ENCODE results near the gene CYTH3. TPM values are rescaled to one million over a fixed set of nuclear protein-coding genes. Genes with fewer than 3 reads are reported as not detected.

CYTH3 gene
- total and polyA plus RNA-seq, 2 of the 8 experiments (the other 6 are each of a cell fraction or from before 2014, with no cell fraction given), result 10.3 to 11.9 TPM

GRCh38 chr7:6212008-6212407 is 60.4 kb downstream of the CYTH3 start:
- H3K4ac ChIP-seq (replicated peaks; ENCODE audit: insufficient read length, low read depth, low read length), result no peak overlapping the region
- POLR2A ChIA-PET (ENCODE audit: partially characterized antibody), result no interaction called here
- H2BK5ac ChIP-seq (ENCODE audit: low read depth, low read length), result no peak overlapping the region
- H4K8ac ChIP-seq (ENCODE audit: extremely low read depth, insufficient read depth, low read length), result no peak overlapping the region
- no peak overlapping the region for H3K14ac ChIP-seq (ENCODE audit: insufficient read length)
- H4K20me1 ChIP-seq (replicated peaks in 1 of 2; ENCODE audit: control insufficient read depth in 1 of 2, insufficient read depth in 2 of 2, low read length in 2 of 2), result no peaks in the 10 kb centered on the region
- H3K27ac ChIP-seq (ENCODE audit: low read depth, low read length), result no peak overlapping the region
- H4K5ac ChIP-seq (ENCODE audit: insufficient read length, low read depth, low read length), result no peak overlapping the region
- H3K4me3 ChIP-seq (ENCODE audit: extremely low read depth in 1 of 4, insufficient read depth in 2 of 4, low read depth in 3 of 4, low read length in 4 of 4), result no peak overlapping the region
- no peaks in the 10 kb centered on the region for H3K79me1 ChIP-seq (ENCODE audit: low read depth, low read length)
- peaks cover 0 to 4% of the 10 kb centered on the region in 2 experiments; a peak in 1 of 4 replicates for H3K9me3 ChIP-seq (ENCODE audit: insufficient read depth in 2 of 2, low read depth in 1 of 2, low read length in 1 of 2)
- DNase-seq (ENCODE audit: low read depth in 1 of 2, low spot score in 2 of 2) (no peak), FAIRE-seq (no peak)
- peak overlapping the region; percentile 30; the same call in 1 of the 2 replicates for H2BK12ac ChIP-seq (ENCODE audit: low read depth, low read length)
- H2BK20ac ChIP-seq (ENCODE audit: low read length), result no peak overlapping the region
- H2AFZ ChIP-seq (ENCODE audit: low read length), result no peak overlapping the region
- H2AK5ac ChIP-seq (ENCODE audit: low read depth, low read length), result no peak overlapping the region
- no peak overlapping the region for H3K23ac ChIP-seq (ENCODE audit: insufficient read length)
- H3K79me2 ChIP-seq (ENCODE audit: control insufficient read depth in 1 of 2, insufficient read depth in 2 of 2, low read length in 2 of 2), result 0 out of 4 replicates have a peak, but pooled peaks cover 0 to 10% of the 10 kb centered on the region in 2 experiments
- 98% methylated on average over 3 of the region's 3 CpGs; no CpG with 5 or more reads in 1 of the 2 experiments for WGBS, 2 experiments (ENCODE audit: extremely low coverage in 1 of 2, insufficient coverage in 1 of 2, insufficient read length in 1 of 2, insufficient replicate concordance in 2 of 2, low coverage in 1 of 2, low lambda C conversion rate in 2 of 2, missing lambda C conversion rate in 1 of 2)
- no peak overlapping the region for H4K91ac ChIP-seq (replicated peaks; ENCODE audit: insufficient read length, low read length)
- no peaks in the 10 kb centered on the region for H3K27me3 ChIP-seq (replicated peaks in 1 of 4; ENCODE audit: control insufficient read depth in 3 of 4, extremely low read depth in 1 of 4, insufficient read depth in 3 of 4, low read length in 3 of 4)
- CTCF ChIA-PET (ENCODE audit: partially characterized antibody), result interaction anchor here (1.4 kb wide), 1 partner anchor 111 kb away, joined by 4 read pairs; no protein-coding TSS in a partner anchor
- H3K4me2 ChIP-seq (ENCODE audit: insufficient read depth in 1 of 2, low read depth in 2 of 2, low read length in 2 of 2), result no peak overlapping the region
- H2BK120ac ChIP-seq (replicated peaks; ENCODE audit: low read depth, low read length), result no peak overlapping the region
- no peak overlapping the region for H3K9ac ChIP-seq (replicated peaks in 1 of 4; ENCODE audit: extremely low read depth in 1 of 4, low read depth in 3 of 4, low read length in 3 of 4)
- no peak for TF ChIP-seq EP300 (IDR thresholded peaks at IDR 0.05; ENCODE audit: borderline replicate concordance in 1 of 2, low read depth in 2 of 2, low read length in 2 of 2)
- no peak for TF ChIP-seq RNF2 (IDR thresholded peaks at IDR 0.05; ENCODE audit: borderline replicate concordance, low read depth, low read length, missing control alignments, poor library complexity, severe bottlenecking)
- TF ChIP-seq BACH1 (IDR thresholded peaks at IDR 0.05; ENCODE audit: low read length), result peak; percentile 61
- TF ChIP-seq MAFK (IDR thresholded peaks at IDR 0.05; ENCODE audit: low read depth, low read length), result peak; percentile 49; the same call in 1 of the 2 replicates
- no peak overlapping the region for H3K18ac ChIP-seq (ENCODE audit: extremely low read depth, low read length)
- H3K56ac ChIP-seq (replicated peaks; ENCODE audit: insufficient read length, low read depth, low read length), result no peak overlapping the region
- no peak overlapping the region for H2BK15ac ChIP-seq (ENCODE audit: low read length)
- no peaks in the 10 kb centered on the region for H3K23me2 ChIP-seq (ENCODE audit: low read depth, low read length)
- H3K4me1 ChIP-seq (replicated peaks in 1 of 4; ENCODE audit: control insufficient read depth in 3 of 4, insufficient read depth in 4 of 4, low read length in 3 of 4), result no peaks in the 10 kb centered on the region; a peak in 1 of 7 replicates
- H3K36me3 ChIP-seq (ENCODE audit: control insufficient read depth in 2 of 4, insufficient read depth in 4 of 4, low read length in 3 of 4), result no peaks in the 10 kb centered on the region

Data from H1 (cell line).